Uterus (tissue), 4 donors: ENCODE results near the gene HIVEP1. TPM values are rescaled to one million over a fixed set of nuclear protein-coding genes. Genes with fewer than 3 reads are reported as not detected.
"Not testable (repeated sequence)": the region's sequence is repeated elsewhere in the genome, so short reads cannot be mapped to it uniquely, and the experiment has no call there.

Experiments used
- DNase-seq, 2 donors: peaks; one replicate each; pipeline ENCODE4 v3.0.0-alpha.2; 2019 to 2020
- H3K27ac ChIP-seq, 2 donors: fragments of 200-600 bp; sonication (generic); 1 replicate in 1 of 2; 2 replicates in 1 of 2; pipeline ENCODE4 v1.5.1; 2016 to 2018
- H3K27me3 ChIP-seq, 2 donors: fragments of 200-600 bp; sonication (generic); one replicate each; pipeline ENCODE4 v1.5.1; 2018 to 2019; ENCODE audit warnings: control low read depth in 1 of 2
- H3K36me3 ChIP-seq, 2 donors: fragments of 200-600 bp; sonication (generic); one replicate each; pipeline ENCODE4 v1.5.1; 2019; ENCODE audit warnings: control low read depth in 1 of 2
- H3K4me1 ChIP-seq, 2 donors: fragments of 200-600 bp; sonication (generic); one replicate each; pipeline ENCODE4 v1.5.1; 2018 to 2019; ENCODE audit warnings: control low read depth in 1 of 2
- H3K4me3 ChIP-seq, 2 donors: fragments of 200-600 bp; sonication (generic); 1 replicate in 1 of 2; 2 replicates in 1 of 2; pipeline ENCODE4 v1.5.1; 2018 to 2019; ENCODE audit warnings: mild to moderate bottlenecking in 1 of 2
- H3K9me3 ChIP-seq, 2 donors: fragments of 200-600 bp; sonication (generic); one replicate each; pipeline ENCODE4 v1.5.1; 2019; ENCODE audit warnings: control low read depth in 1 of 2
- POLR2A ChIP-seq, 2 donors: fragments of 450-650 bp; IDR thresholded peaks; one replicate each; pipeline ENCODE4 v1.6.1; 2016; ENCODE audit warnings: antibody characterized with exemption in 2 of 2, mild to moderate bottlenecking in 1 of 2, moderate library complexity in 1 of 2
- intact Hi-C: fragments of 100-400 bp; cut with DNase I; formaldehyde crosslinking; loops from one replicate; pipeline ENCODE4 v1.15.1; 2023; ENCODE audit warnings: low total_unique reads
- total RNA-seq, 4 donors: library from RNA; depleted of rRNA in 3 of 4; stranded (reverse); fragments of >200 nt in 3 of 4; gene quantifications; one replicate each; pipeline versions ENCODE4 v1.1.0 to v1.2.4, GENCODE V29; 2014 to 2023
- TF ChIP-seq, protein P1 (sequence below), 4 experiments: fragments of 200-600 bp in 2 of 4; fragments of 450-650 bp in 2 of 4; sonication (generic) in 2 of 4; IDR thresholded peaks; one replicate each; pipeline ENCODE4 v1.5.1; 2016 to 2019; ENCODE audit warnings: antibody characterized with exemption in 4 of 4, mild to moderate bottlenecking in 2 of 4, moderate library complexity in 1 of 4
- donor health status: DM: yes; HTN: yes; CAD: no.

Gene HIVEP1
- total RNA-seq, 4 donors from 2014 or later: 8.5 to 38.1 (median 22.0) TPM

DNA sequence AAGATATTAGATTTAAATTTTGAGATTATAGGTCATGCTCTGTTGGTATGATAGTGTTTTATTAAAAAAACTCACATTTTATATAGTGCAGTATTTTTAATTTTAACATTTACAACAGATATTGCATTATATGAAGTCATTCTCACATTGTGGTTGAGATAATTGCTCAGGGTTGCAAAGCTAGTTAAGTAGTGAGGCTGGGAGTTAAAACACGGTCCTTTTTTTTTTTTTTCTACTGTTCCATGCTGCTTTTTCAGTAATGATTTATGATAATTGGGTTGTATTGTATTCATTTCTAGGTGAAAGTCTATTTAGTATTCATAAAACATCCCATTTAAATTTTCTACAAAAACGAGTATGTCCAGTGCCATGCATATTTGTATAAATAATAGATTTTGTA lies 160.5 kb downstream of the HIVEP1 start:
- no peak overlapping the region for H3K4me3 ChIP-seq
- H3K27me3 ChIP-seq: no peaks in the 10 kb centered on the region
- TF ChIP-seq, protein P1, sequence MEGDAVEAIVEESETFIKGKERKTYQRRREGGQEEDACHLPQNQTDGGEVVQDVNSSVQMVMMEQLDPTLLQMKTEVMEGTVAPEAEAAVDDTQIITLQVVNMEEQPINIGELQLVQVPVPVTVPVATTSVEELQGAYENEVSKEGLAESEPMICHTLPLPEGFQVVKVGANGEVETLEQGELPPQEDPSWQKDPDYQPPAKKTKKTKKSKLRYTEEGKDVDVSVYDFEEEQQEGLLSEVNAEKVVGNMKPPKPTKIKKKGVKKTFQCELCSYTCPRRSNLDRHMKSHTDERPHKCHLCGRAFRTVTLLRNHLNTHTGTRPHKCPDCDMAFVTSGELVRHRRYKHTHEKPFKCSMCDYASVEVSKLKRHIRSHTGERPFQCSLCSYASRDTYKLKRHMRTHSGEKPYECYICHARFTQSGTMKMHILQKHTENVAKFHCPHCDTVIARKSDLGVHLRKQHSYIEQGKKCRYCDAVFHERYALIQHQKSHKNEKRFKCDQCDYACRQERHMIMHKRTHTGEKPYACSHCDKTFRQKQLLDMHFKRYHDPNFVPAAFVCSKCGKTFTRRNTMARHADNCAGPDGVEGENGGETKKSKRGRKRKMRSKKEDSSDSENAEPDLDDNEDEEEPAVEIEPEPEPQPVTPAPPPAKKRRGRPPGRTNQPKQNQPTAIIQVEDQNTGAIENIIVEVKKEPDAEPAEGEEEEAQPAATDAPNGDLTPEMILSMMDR (IDR thresholded peaks at IDR 0.05): no peak
- no peak for TF ChIP-seq POLR2A (IDR thresholded peaks at IDR 0.05)
- DNase-seq: no peak
- no peaks in the 10 kb centered on the region for H3K9me3 ChIP-seq
- H3K27ac ChIP-seq: no peak overlapping the region
- no peaks in the 10 kb centered on the region for H3K4me1 ChIP-seq
- no peaks in the 10 kb centered on the region for H3K36me3 ChIP-seq
- intact Hi-C loops: no loop called here

DNA sequence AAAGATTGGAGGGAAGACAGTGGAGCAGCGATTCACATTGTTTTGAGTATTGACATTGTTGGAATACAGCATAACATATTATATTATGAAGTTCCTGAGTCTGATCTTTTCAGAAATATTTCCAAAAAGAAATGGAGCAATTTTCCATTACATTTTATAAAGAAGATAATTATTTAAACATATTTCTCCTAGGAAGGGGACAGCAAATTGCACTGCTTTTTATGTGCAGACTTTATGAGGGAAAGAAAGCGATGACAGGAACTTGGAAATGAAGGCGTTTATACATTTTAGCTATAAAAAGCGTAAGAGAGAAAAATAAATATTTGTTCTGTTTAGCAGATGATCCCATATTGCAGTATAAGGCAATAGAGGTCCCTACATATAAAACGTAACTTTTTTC lies 161.1 kb downstream of the HIVEP1 start:
- Histone ChIP-seq H3K27me3 (no peaks in the 10 kb centered on the region), H3K27ac (no peak overlapping the region), H3K4me1 (no peaks in the 10 kb centered on the region), H3K9me3 (no peaks in the 10 kb centered on the region), H3K4me3 (no peak overlapping the region), H3K36me3 (no peaks in the 10 kb centered on the region)
- TF ChIP-seq, protein P1 (IDR thresholded peaks at IDR 0.05): no peak
- no peak for TF ChIP-seq POLR2A (IDR thresholded peaks at IDR 0.05)
- intact Hi-C loops: no loop called here
- DNase-seq: no peak

DNA sequence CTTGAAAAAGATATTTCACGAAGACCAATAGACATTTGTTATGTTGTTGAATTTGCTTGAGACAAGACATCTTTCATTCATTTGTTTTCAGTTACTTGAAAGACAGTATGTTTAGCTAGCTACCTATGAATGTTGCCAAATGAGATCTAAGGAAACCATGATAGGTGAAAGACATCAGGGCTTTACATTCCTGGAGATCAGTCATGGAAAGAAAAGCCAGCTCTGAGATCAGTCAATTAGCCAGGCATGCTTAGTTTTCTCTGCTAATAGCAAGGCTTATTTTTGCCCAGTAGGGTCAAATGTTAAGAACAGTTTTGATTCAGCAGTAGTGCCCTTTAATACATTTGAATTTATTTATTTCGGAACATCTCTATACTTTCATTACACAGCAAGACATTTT lies 161.5 kb downstream of the HIVEP1 start:
- DNase-seq: no peak
- Histone ChIP-seq H3K36me3 (no peaks in the 10 kb centered on the region), H3K4me1 (no peaks in the 10 kb centered on the region), H3K27ac (no peak overlapping the region), H3K4me3 (no peak overlapping the region), H3K27me3 (no peaks in the 10 kb centered on the region), H3K9me3 (no peaks in the 10 kb centered on the region)
- TF ChIP-seq, protein P1 (IDR thresholded peaks at IDR 0.05): no peak
- TF ChIP-seq POLR2A (IDR thresholded peaks at IDR 0.05): no peak
- intact Hi-C loops: no loop called here

DNA sequence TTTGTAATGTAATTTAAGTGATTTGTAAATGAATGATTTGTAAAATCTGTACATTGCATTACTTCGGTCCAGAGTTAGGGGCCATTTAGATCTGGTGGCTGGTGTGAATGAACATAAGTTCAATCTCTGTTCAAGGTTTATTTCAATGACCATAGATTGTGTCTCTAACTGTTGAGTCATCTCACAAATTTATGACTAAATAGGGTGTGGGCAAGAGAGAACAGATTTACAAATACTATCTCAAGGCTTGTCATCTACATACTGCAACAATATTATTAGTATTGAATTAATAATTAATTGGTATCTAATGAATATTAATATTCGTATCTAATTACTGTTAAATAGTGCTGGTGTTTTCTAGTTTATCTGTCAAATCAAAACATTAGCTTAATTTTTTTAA lies 162.8 kb downstream of the HIVEP1 start:
- H3K4me1 ChIP-seq: no peaks in the 10 kb centered on the region
- DNase-seq: no peak
- TF ChIP-seq, protein P1 (IDR thresholded peaks at IDR 0.05): no peak
- TF ChIP-seq POLR2A (IDR thresholded peaks at IDR 0.05): no peak
- no peaks in the 10 kb centered on the region for H3K27me3 ChIP-seq
- H3K36me3 ChIP-seq: no peaks in the 10 kb centered on the region
- no peak overlapping the region for H3K4me3 ChIP-seq
- intact Hi-C loops: no loop called here
- H3K9me3 ChIP-seq: no peaks in the 10 kb centered on the region
- H3K27ac ChIP-seq: no peak overlapping the region

DNA sequence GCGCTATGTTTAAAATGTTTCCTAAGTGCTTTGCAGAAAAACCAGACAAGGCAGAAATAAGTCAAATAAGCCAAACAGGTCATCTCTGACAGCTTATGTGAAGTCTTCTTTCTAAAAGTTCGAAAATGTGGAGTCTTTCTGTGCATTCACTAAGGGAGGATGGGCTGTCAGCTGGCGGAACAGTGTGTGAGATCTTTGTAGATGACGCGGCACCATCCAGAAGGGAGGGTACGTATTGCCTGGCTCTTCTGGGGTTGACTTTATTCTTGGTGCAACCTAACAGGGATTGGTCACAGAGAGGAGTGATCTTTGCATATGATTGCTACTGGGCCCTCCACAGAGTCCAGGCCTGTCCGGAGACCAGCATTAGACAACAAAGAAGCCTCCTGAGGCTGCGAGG lies 163.5 kb downstream of the HIVEP1 start:
- intact Hi-C loops: no loop called here
- no peaks in the 10 kb centered on the region for H3K9me3 ChIP-seq
- H3K4me1 ChIP-seq: no peaks in the 10 kb centered on the region
- no peak for TF ChIP-seq POLR2A (IDR thresholded peaks at IDR 0.05)
- TF ChIP-seq, protein P1 (IDR thresholded peaks at IDR 0.05): no peak
- no peaks in the 10 kb centered on the region for H3K27me3 ChIP-seq
- no peak overlapping the region for H3K4me3 ChIP-seq
- no peak overlapping the region for H3K27ac ChIP-seq
- no peak for DNase-seq
- no peaks in the 10 kb centered on the region for H3K36me3 ChIP-seq

DNA sequence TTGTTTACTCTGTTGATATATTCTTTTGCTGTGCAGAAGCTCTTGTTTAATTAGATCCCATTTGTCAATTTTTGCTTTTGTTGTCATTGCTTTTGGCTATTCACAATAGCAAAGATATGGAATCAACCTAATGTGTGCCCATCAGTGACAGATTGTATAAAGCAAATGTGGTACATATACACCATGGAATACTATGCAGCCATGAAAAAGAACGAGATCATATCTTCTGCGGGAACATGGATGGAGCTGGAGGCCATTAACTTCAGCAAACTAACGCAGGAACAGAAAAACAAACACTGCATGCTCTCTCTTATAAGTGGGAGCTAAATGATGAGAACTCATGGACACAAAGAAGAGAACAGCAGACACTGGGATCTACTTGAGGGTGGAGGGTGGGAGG lies 164.7 kb downstream of the HIVEP1 start:
- H3K27ac ChIP-seq, DNase-seq, H3K4me1 ChIP-seq, H3K4me3 ChIP-seq, intact Hi-C loops, H3K27me3 ChIP-seq, H3K9me3 ChIP-seq, H3K36me3 ChIP-seq: not testable (repeated sequence)
